Lung (tissue), 16 donors: ENCODE results near the gene CCDC92B. TPM values are rescaled to one million over a fixed set of nuclear protein-coding genes. Genes with fewer than 3 reads are reported as not detected.

Experiments
- ATAC-seq: fragments of 200-7000 bp; cut with Tn5 transposase; one replicate; pipeline ENCODE4 v1.9.1; 2020; ENCODE audit warnings: moderate number of reproducible peaks; ENCODE audit not compliant: insufficient read depth, low FRiP score
- DNase-seq, 3 donors: peaks; one replicate each; pipeline ENCODE4 v3.0.0-alpha.2; 2013 to 2017
- H3K27ac ChIP-seq, 2 donors: one replicate each; pipeline ENCODE4 v1.5.1; 2013; ENCODE audit warnings: mild to moderate bottlenecking in 2 of 2, moderate library complexity in 2 of 2, control low read depth in 1 of 2, inconsistent platforms in 1 of 2, low read depth in 1 of 2, low read length in 1 of 2
- H3K27me3 ChIP-seq, 3 donors: one replicate each; pipeline ENCODE4 v1.5.1; 2013; ENCODE audit warnings: low read length in 2 of 3; ENCODE audit not compliant: control insufficient read depth in 3 of 3, insufficient read depth in 3 of 3
- H3K36me3 ChIP-seq, 4 donors: one replicate each; pipeline ENCODE4 v1.5.1; 2013; ENCODE audit warnings: low read length in 4 of 4, mild to moderate bottlenecking in 1 of 4, moderate library complexity in 1 of 4; ENCODE audit not compliant: control insufficient read depth in 4 of 4, insufficient read depth in 4 of 4
- H3K4me1 ChIP-seq, 5 donors: one replicate each; pipeline ENCODE4 v1.5.1; 2013; ENCODE audit warnings: low read length in 5 of 5, mild to moderate bottlenecking in 2 of 5, moderate library complexity in 1 of 5; ENCODE audit not compliant: control insufficient read depth in 5 of 5, insufficient read depth in 5 of 5
- H3K4me3 ChIP-seq: one replicate; pipeline ENCODE4 v1.5.1; 2013; ENCODE audit warnings: mild to moderate bottlenecking, control low read depth, moderate library complexity
- H3K9ac ChIP-seq, 2 donors: one replicate each; pipeline ENCODE4 v1.5.1; 2013; ENCODE audit warnings: low read length in 2 of 2, control low read depth in 1 of 2; ENCODE audit not compliant: insufficient read depth in 1 of 2
- H3K9me3 ChIP-seq, 4 donors: one replicate each; pipeline ENCODE4 v1.5.1; 2013; ENCODE audit warnings: low read length in 3 of 4, mild to moderate bottlenecking in 1 of 4, moderate library complexity in 1 of 4; ENCODE audit not compliant: control insufficient read depth in 4 of 4, insufficient read depth in 3 of 4
- WGBS, 2 donors: extraction: QIAGEN DNeasy Blood & Tissue Kit; methylation state at CpG; one replicate each; pipeline ENCODE4 v1.1.7; 2013; 5-methylcytosine and 5-hydroxymethylcytosine counted together
- long read RNA-seq, 5 donors: transcript quantifications; one replicate each; lab custom pipeline, GENCODE V29; 2026
- polyA plus RNA-seq, 2 donors: library from polyadenylated mRNA; stranded (reverse); fragments of 200-250 nt; gene quantifications; one replicate each; pipeline ENCODE4 v1.2.1, GENCODE V29; 2013
- total RNA-seq, 2 donors: library from RNA; depleted of rRNA in 1 of 2; stranded (reverse); fragments of >200 nt in 1 of 2; gene quantifications; one replicate each; pipeline ENCODE4 v1.2.1, GENCODE V29; 2014 to 2021
- TF ChIP-seq, protein P1 (sequence below): IDR thresholded peaks from 2 replicates; pipeline ENCODE4 v1.5.1; 2012; ENCODE audit warnings: mild to moderate bottlenecking; ENCODE audit errors: control extremely low read depth, extremely low read depth
- donor health status: control.
- donor health status: control.
- donor health status: Bipolar disorder and iron deficiency.
- donor health status: healthy.
- donor health status: DM: yes; HTN: yes; CAD: no.

CCDC92B gene
- total RNA-seq (under 1 TPM; 0.06 to 0.89 TPM), polyA plus RNA-seq (under 1 TPM; 0.03 to 0.10 TPM)
- long read RNA-seq, donor 1, partial matches to known transcripts = 0 of 1 reads
- long read RNA-seq, donor 1, other reads (novel, unspliced or antisense) = 0 of 1 reads
- long read RNA-seq, donor 2 = 0 reads
- long read RNA-seq, donor 3, partial matches to known transcripts = 0 of 1 reads
- long read RNA-seq, donor 3, other reads (novel, unspliced or antisense) = 0 of 1 reads
- long read RNA-seq, donor 4 = 0 reads
- long read RNA-seq, donor 5 = 0 reads

GRCh38 chr17:2749058-2749783, at the start of gene CCDC92B:
CCDC92B (minus strand) TSS chr17:2749652; CDS start chr17:2735145, 14,507 bp downstream.
- no peak within 1 kb of the TSS for H3K9ac ChIP-seq
- 4 to 6% methylated on average over 44 to 74 of the region's 76 CpGs for WGBS, 2 donors
- no peak within 1 kb of the TSS for H3K4me3 ChIP-seq
- H3K36me3 ChIP-seq = no peaks in the 10 kb centered on the region
- no peak for ATAC-seq
- peaks cover 0 to 2% (median 0%) of the 10 kb centered on the region in 4 donors for H3K9me3 ChIP-seq
- TF ChIP-seq, protein P1, sequence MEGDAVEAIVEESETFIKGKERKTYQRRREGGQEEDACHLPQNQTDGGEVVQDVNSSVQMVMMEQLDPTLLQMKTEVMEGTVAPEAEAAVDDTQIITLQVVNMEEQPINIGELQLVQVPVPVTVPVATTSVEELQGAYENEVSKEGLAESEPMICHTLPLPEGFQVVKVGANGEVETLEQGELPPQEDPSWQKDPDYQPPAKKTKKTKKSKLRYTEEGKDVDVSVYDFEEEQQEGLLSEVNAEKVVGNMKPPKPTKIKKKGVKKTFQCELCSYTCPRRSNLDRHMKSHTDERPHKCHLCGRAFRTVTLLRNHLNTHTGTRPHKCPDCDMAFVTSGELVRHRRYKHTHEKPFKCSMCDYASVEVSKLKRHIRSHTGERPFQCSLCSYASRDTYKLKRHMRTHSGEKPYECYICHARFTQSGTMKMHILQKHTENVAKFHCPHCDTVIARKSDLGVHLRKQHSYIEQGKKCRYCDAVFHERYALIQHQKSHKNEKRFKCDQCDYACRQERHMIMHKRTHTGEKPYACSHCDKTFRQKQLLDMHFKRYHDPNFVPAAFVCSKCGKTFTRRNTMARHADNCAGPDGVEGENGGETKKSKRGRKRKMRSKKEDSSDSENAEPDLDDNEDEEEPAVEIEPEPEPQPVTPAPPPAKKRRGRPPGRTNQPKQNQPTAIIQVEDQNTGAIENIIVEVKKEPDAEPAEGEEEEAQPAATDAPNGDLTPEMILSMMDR = no peak
- no peak for DNase-seq
- no peak within 1 kb of the TSS for H3K27ac ChIP-seq
- H3K4me1 ChIP-seq = peaks cover 0 to 15% (median 5%) of the 10 kb centered on the region in 5 donors
- H3K27me3 ChIP-seq = peaks cover 21 to 38% (median 38%) of the 10 kb centered on the region in 3 donors

DNA sequence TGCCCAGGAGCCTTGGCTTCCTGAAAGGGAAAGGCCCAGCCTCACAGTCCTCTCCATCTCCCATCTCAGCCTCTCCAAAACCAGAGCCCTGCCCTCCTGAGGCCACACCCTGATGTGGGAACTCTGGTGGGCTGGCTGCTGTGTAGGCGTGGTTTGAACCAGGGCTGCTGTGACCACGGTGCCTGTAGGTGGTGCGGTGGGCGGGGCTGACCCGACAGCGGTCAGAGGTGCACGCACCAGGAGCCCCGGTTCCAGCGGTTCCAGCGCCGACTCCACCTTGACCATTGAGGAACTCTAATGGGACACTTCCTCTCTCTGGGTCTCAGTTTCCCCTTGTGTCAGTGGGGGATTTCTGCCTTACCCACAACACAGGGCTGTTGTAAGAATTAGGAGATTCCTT, 49.2 kb upstream of the CCDC92B start:
- no peak for DNase-seq
- H3K9ac ChIP-seq = no peak overlapping the region
- no peaks in the 10 kb centered on the region for H3K4me1 ChIP-seq
- no peak overlapping the region for H3K27ac ChIP-seq
- no peak for ATAC-seq
- H3K9me3 ChIP-seq = peaks cover 0 to 2% (median 0%) of the 10 kb centered on the region in 4 donors
- peaks cover 0 to 6% (median 0%) of the 10 kb centered on the region in 3 donors for H3K27me3 ChIP-seq
- no peaks in the 10 kb centered on the region for H3K36me3 ChIP-seq
- TF ChIP-seq, protein P1 = no peak
- WGBS, 2 donors = 39 to 59% methylated on average over 11 of the region's 11 CpGs
- no peak overlapping the region for H3K4me3 ChIP-seq

- TF ChIP-seq, protein P1 = no peak
- no peak overlapping the region for H3K27ac ChIP-seq
- WGBS, 2 donors = 76 to 83% methylated on average over 11 of the region's 11 CpGs
- peaks cover 0 to 2% (median 0%) of the 10 kb centered on the region in 4 donors for H3K9me3 ChIP-seq
- ATAC-seq (no peak), DNase-seq (no peak)
- H3K27me3 ChIP-seq = peaks cover 0 to 6% (median 0%) of the 10 kb centered on the region in 3 donors
- H3K4me3 ChIP-seq = no peak overlapping the region
- no peak overlapping the region for H3K9ac ChIP-seq
- no peaks in the 10 kb centered on the region for H3K4me1 ChIP-seq
- no peaks in the 10 kb centered on the region for H3K36me3 ChIP-seq
Observed at GRCh38 chr17:2798188-2798587, 48.7 kb upstream of the CCDC92B start.
